IMR-90 (cell line): ENCODE data around the gene PRICKLE2.

Experiments used
- CTCF ChIP-seq: conservative IDR thresholded peaks from 2 replicates; pipeline ENCODE4 v1.5.1; 2012; ENCODE audit warnings: mild to moderate bottlenecking, low read depth, low read length, improper control_type of control experiment
- POLR2A ChIP-seq: IDR thresholded peaks from 2 replicates; pipeline ENCODE4 v1.6.1; 2012; ENCODE audit warnings: mild to moderate bottlenecking, low read depth, low read length

- TF ChIP-seq CTCF (no peak), POLR2A (no peak)
Observed at GRCh38 chr3:64209866-64210621, 15.2 kb downstream of the PRICKLE2 start.
